Upper lobe of right lung (tissue), 1 donor: ENCODE results near the gene NECAB2. TPM values are rescaled to one million over a fixed set of nuclear protein-coding genes. Genes with fewer than 3 reads are reported as not detected.

Source experiments
- ATAC-seq: fragments of 200-7000 bp; cut with Tn5 transposase; one replicate; pipeline ENCODE4 v1.9.1; 2020; ENCODE audit warnings: mild to moderate bottlenecking, moderate library complexity
- DNase-seq: peaks from one replicate; pipeline ENCODE4 v3.0.0-alpha.2; 2020
- H3K27ac ChIP-seq: fragments of 200-600 bp; one replicate; pipeline ENCODE4 v1.8.0; 2022
- H3K27me3 ChIP-seq: fragments of 200-600 bp; one replicate; pipeline ENCODE4 v1.8.0; 2022; ENCODE audit warnings: mild to moderate bottlenecking
- H3K36me3 ChIP-seq: fragments of 200-600 bp; one replicate; pipeline ENCODE4 v1.8.0; 2022
- H3K4me1 ChIP-seq: fragments of 200-600 bp; one replicate; pipeline ENCODE4 v1.8.0; 2022
- H3K4me3 ChIP-seq: fragments of 200-600 bp; one replicate; pipeline ENCODE4 v1.8.0; 2022; ENCODE audit warnings: mild to moderate bottlenecking
- H3K9me3 ChIP-seq: fragments of 200-600 bp; one replicate; pipeline ENCODE4 v1.8.0; 2022
- intact Hi-C: fragments of 100-400 bp; cut with DNase I; formaldehyde crosslinking; loops from one replicate; pipeline ENCODE4 v1.11.0; 2022
- total RNA-seq: library from RNA; stranded (reverse); fragmentation: NEBNext Ultra II Directional; extraction: Animal tissue kit (Norgen Biotek cat#: 25700); gene quantifications from one replicate; pipeline ENCODE4 v1.2.1, GENCODE V29; 2021
- TF ChIP-seq, protein P1 (sequence below): fragments of 200-600 bp; IDR thresholded peaks from one replicate; pipeline ENCODE4 v1.8.0; 2022; ENCODE audit warnings: antibody characterized with exemption
- donor health status: DM: no; HTN: yes; CAD: no; lungs with severe emphysema.

Gene NECAB2
- total RNA-seq, 1 donor from 2014 or later, result not detected

DNA sequence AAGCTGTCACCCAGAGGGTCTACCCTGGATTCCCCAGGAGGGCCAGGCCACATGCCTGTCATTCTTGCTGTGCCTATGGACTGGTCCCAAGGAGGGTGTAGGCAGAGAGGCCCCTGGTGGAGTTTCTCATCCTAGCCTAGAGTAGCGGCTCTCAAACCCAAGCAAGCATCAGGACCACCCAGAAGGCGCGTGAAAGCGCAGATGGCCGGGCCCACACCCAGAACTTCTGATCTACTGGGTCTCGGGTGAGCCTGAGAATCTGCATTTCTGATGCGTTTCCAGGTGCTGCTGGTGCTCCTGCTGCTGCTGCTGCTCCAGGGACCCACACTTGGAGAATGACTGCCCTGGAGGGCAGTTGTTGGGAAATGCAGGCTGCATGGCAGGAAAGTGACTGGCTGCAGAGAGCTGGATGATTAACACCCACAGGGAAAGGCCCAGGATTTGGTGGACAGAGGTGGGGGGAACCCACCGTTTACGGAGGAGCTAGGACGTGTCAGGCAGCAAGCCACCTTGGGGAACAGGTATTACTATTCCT lies 24.5 kb upstream of the NECAB2 start:
- no peaks in the 10 kb centered on the region for H3K9me3 ChIP-seq
- no peaks in the 10 kb centered on the region for H3K36me3 ChIP-seq
- H3K4me3 ChIP-seq, result no peak overlapping the region
- TF ChIP-seq, protein P1, sequence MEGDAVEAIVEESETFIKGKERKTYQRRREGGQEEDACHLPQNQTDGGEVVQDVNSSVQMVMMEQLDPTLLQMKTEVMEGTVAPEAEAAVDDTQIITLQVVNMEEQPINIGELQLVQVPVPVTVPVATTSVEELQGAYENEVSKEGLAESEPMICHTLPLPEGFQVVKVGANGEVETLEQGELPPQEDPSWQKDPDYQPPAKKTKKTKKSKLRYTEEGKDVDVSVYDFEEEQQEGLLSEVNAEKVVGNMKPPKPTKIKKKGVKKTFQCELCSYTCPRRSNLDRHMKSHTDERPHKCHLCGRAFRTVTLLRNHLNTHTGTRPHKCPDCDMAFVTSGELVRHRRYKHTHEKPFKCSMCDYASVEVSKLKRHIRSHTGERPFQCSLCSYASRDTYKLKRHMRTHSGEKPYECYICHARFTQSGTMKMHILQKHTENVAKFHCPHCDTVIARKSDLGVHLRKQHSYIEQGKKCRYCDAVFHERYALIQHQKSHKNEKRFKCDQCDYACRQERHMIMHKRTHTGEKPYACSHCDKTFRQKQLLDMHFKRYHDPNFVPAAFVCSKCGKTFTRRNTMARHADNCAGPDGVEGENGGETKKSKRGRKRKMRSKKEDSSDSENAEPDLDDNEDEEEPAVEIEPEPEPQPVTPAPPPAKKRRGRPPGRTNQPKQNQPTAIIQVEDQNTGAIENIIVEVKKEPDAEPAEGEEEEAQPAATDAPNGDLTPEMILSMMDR, result no peak
- H3K27me3 ChIP-seq, result no peaks in the 10 kb centered on the region
- DNase-seq (no peak), ATAC-seq (peak; percentile 6)
- intact Hi-C loops, result no loop called here
- no peak overlapping the region for H3K27ac ChIP-seq
- no peaks in the 10 kb centered on the region for H3K4me1 ChIP-seq

GRCh38 chr16:83945587-83945986 lies 22.5 kb upstream of the NECAB2 start:
- ATAC-seq (no peak), DNase-seq (no peak)
- Histone ChIP-seq H3K9me3 (no peaks in the 10 kb centered on the region), H3K4me3 (no peak overlapping the region), H3K27me3 (no peaks in the 10 kb centered on the region), H3K36me3 (no peaks in the 10 kb centered on the region), H3K4me1 (no peaks in the 10 kb centered on the region), H3K27ac (no peak overlapping the region)
- intact Hi-C loops, result no loop called here
- TF ChIP-seq, protein P1, result no peak

DNA sequence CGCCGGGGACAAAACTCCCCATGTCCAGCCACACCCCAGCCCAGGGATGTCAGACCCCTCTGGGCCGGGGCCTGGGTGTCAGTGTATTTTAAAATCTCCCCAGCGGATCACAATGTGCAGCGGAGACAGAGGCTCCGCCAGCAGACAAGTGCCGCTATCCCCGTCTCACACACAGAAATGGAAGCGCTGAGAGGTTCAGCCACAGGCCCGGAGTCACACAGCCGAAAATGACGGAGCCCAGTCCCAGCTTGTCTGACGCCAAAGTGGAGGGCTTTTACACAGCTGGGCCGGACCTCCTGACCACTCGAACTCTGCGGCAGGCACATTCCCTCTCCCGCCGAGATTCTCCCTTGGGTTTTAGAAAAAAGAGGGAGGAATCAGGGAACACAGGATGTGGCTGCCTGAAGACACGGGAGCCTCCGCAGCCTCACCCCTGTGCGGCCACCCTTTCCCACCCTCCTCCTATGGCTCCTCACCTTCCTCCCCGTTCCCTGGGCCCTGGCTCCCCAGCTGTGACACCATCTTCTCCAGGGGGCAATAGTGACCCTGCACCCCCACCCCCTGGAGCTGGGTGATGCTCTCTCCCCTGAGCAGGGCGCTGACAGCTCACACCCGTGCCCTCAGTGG lies 21.8 kb upstream of the NECAB2 start:
- H3K4me3 ChIP-seq, result no peak overlapping the region
- no peak for DNase-seq
- H3K27ac ChIP-seq, result no peak overlapping the region
- H3K9me3 ChIP-seq, result no peaks in the 10 kb centered on the region
- H3K36me3 ChIP-seq, result no peaks in the 10 kb centered on the region
- TF ChIP-seq, protein P1, result no peak
- H3K27me3 ChIP-seq, result no peaks in the 10 kb centered on the region
- no peak for ATAC-seq
- H3K4me1 ChIP-seq, result no peaks in the 10 kb centered on the region
- intact Hi-C loops, result no loop called here

DNA sequence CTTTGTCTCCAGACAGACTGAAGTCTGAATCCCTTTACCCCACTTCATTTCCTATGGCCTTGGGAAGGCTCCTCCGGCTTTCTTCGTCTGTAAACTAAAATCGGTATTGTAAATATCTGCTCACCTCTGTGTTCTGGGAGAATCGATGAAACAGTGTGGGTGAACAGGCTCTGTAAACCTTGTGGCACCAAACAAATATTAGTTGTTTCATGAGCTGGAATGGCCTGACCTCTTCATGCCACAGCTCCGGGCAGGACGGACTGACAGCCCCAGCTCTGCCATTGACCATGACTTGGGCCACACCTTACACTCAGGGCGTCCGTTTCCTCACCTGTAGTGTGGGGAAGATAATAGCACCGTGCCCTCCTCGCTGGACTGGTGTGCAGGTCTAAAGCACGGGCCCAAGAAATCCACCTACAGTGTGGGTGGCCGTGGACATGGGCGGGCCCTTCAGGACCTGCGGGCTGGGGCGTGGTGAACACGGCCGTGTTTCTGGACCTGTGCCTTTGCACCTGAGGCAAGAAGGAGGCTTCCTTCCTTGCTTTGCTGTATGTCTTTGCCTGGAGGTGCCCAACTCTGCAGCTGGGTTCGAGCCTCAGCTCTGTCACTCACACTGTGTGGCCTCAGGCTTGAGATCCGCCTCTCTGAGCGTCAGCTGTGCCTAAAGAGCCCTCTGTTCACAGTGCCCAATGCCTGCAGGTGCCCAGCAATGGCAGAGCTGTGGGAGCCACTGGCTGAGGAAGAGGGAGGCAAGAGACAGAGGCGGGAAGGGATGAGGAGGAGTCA lies 21.1 kb upstream of the NECAB2 start:
- DNase-seq, result no peak
- intact Hi-C loops, result no loop called here
- TF ChIP-seq, protein P1, result no peak
- H3K4me3 ChIP-seq, result no peak overlapping the region
- H3K36me3 ChIP-seq, result no peaks in the 10 kb centered on the region
- ATAC-seq, result no peak
- no peaks in the 10 kb centered on the region for H3K9me3 ChIP-seq
- H3K4me1 ChIP-seq, result no peaks in the 10 kb centered on the region
- no peak overlapping the region for H3K27ac ChIP-seq
- H3K27me3 ChIP-seq, result no peaks in the 10 kb centered on the region

DNA sequence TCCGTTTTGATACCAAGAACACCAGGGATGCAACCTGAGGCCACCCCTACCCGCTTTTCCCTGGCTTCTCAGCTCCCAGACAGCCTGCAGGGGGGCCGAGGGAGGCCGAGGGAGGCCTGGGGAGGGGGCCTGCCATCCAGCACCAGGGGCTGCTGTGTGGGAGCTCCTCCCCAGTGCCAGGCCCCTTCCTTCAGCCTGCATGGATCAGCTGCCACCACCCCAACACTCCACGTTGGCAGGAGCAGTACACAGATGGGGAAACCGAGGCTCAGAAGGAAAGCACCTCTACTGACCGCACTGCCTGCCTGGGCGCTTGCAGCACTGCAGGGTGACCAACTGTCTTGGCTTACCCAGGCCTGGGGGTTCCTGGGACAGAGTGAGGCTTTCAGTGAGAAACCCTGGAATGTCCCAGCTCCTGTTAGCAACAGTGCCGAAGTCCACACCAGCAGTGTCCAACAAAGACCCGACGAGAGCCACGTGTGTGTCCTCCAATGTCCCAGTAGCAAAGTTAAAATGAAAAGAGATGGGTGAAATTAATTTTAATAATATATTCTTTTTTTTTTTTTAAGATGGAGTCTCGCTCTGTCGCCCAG lies 20.3 kb upstream of the NECAB2 start:
- peaks cover 5% of the 10 kb centered on the region for H3K4me1 ChIP-seq
- intact Hi-C loops, result no loop called here
- ATAC-seq, result no peak
- TF ChIP-seq, protein P1, result no peak
- H3K27me3 ChIP-seq, result no peaks in the 10 kb centered on the region
- H3K36me3 ChIP-seq, result no peaks in the 10 kb centered on the region
- no peaks in the 10 kb centered on the region for H3K9me3 ChIP-seq
- H3K4me3 ChIP-seq, result no peak overlapping the region
- H3K27ac ChIP-seq, result no peak overlapping the region
- no peak for DNase-seq
